ENCODE data around the gene CCHCR1. TPM values are rescaled to one million over a fixed set of nuclear protein-coding genes. Genes with fewer than 3 reads are reported as not detected.
"Not testable (repeated sequence)": the region's sequence is repeated elsewhere in the genome, so short reads cannot be mapped to it uniquely, and the experiment has no call there.

CCHCR1 gene
- total RNA-seq, 1 donor from 2014 or later = 21.7 TPM

- H3K27me3 Mint-ChIP-seq (ENCODE audit: unreplicated experiment) = peaks cover 2% of the 10 kb centered on the region
- no peak for TF ChIP-seq CTCF (IDR thresholded peaks at IDR 0.05; ENCODE audit: unreplicated experiment)
- H3K9me3 Mint-ChIP-seq (ENCODE audit: unreplicated experiment) = no peaks in the 10 kb centered on the region
- peaks cover 21% of the 10 kb centered on the region for H3K4me1 Mint-ChIP-seq (ENCODE audit: unreplicated experiment)
- H3K4me3 Mint-ChIP-seq (ENCODE audit: unreplicated experiment) = no peak overlapping the region
- no peaks in the 10 kb centered on the region for H3K36me3 Mint-ChIP-seq (ENCODE audit: low read depth, unreplicated experiment)
- DNase-seq (ENCODE audit: low spot score) = peak; percentile 24
- peak overlapping the region; percentile 95 for H3K27ac Mint-ChIP-seq (ENCODE audit: unreplicated experiment)
Observed at GRCh38 chr6:31202259-31203166, 44.9 kb upstream of the CCHCR1 start.

GRCh38 chr6:31199105-31199452 is 41.5 kb upstream of the CCHCR1 start:
- not testable (repeated sequence) for H3K36me3 Mint-ChIP-seq (ENCODE audit: low read depth, unreplicated experiment); H3K4me3 Mint-ChIP-seq (ENCODE audit: unreplicated experiment); H3K27me3 Mint-ChIP-seq (ENCODE audit: unreplicated experiment)

GRCh38 chr6:31197559-31198305 is 40.1 kb upstream of the CCHCR1 start:
- Mint-ChIP-seq H3K27me3 (ENCODE audit: unreplicated experiment) (peaks cover 4% of the 10 kb centered on the region), H3K4me1 (ENCODE audit: unreplicated experiment) (peaks cover 2% of the 10 kb centered on the region), H3K9me3 (ENCODE audit: unreplicated experiment) (no peaks in the 10 kb centered on the region), H3K27ac (ENCODE audit: unreplicated experiment) (peak overlapping the region; percentile 85), H3K4me3 (ENCODE audit: unreplicated experiment) (peak overlapping the region; percentile 85), H3K36me3 (ENCODE audit: low read depth, unreplicated experiment) (no peaks in the 10 kb centered on the region)
- no peak for TF ChIP-seq CTCF (IDR thresholded peaks at IDR 0.05; ENCODE audit: unreplicated experiment)
- peak; percentile 65 for DNase-seq (ENCODE audit: low spot score)

More at GRCh38 chr6:31199105-31199452, 41.5 kb upstream of the CCHCR1 start:
- DNase-seq (ENCODE audit: low spot score); H3K9me3 Mint-ChIP-seq (ENCODE audit: unreplicated experiment); H3K27ac Mint-ChIP-seq (ENCODE audit: unreplicated experiment): not testable (repeated sequence)
- peaks cover 16% of the 10 kb centered on the region for H3K4me1 Mint-ChIP-seq (ENCODE audit: unreplicated experiment)

- not testable (repeated sequence) for H3K9me3 Mint-ChIP-seq (ENCODE audit: unreplicated experiment); H3K36me3 Mint-ChIP-seq (ENCODE audit: low read depth, unreplicated experiment); DNase-seq (ENCODE audit: low spot score); H3K4me1 Mint-ChIP-seq (ENCODE audit: unreplicated experiment); H3K27me3 Mint-ChIP-seq (ENCODE audit: unreplicated experiment)
- H3K27ac Mint-ChIP-seq (ENCODE audit: unreplicated experiment) = peak overlapping the region; percentile 85
- peak overlapping the region; percentile 85 for H3K4me3 Mint-ChIP-seq (ENCODE audit: unreplicated experiment)
Observed at GRCh38 chr6:31196251-31197022, 38.8 kb upstream of the CCHCR1 start.

- DNase-seq (ENCODE audit: low spot score); H3K9me3 Mint-ChIP-seq (ENCODE audit: unreplicated experiment); H3K27me3 Mint-ChIP-seq (ENCODE audit: unreplicated experiment); H3K4me3 Mint-ChIP-seq (ENCODE audit: unreplicated experiment); H3K36me3 Mint-ChIP-seq (ENCODE audit: low read depth, unreplicated experiment); H3K4me1 Mint-ChIP-seq (ENCODE audit: unreplicated experiment); H3K27ac Mint-ChIP-seq (ENCODE audit: unreplicated experiment): not testable (repeated sequence)
Observed at GRCh38 chr6:31195308-31195979, 37.8 kb upstream of the CCHCR1 start.
